GM18909 (cell line): ENCODE results near the gene RAB6A.

ENCODE experiments used
- ATAC-seq: cut with Tn5 transposase; IDR thresholded peaks from one replicate; pipeline ENCODE4 v1.9.1; 2021; ENCODE audit warnings: mild to moderate bottlenecking; ENCODE audit not compliant: unreplicated experiment, poor library complexity

RAB6A gene

GRCh38 chr11:73635721-73636120, 125.2 kb downstream of the RAB6A start:
- ATAC-seq, result no peak

- ATAC-seq, result no peak
These were observed 126.9 kb downstream of the RAB6A start for GRCh38 chr11:73633999-73634398.

- no peak for ATAC-seq
These were observed 127.9 kb downstream of the RAB6A start for GRCh38 chr11:73632996-73633395.

GRCh38 chr11:73629907-73630306, 131.0 kb downstream of the RAB6A start:
- no peak for ATAC-seq

- no peak for ATAC-seq
These were observed 135.1 kb downstream of the RAB6A start for GRCh38 chr11:73625696-73626318.
